ENCODE measurements around the gene OTOA.
"Not testable (repeated sequence)": the region's sequence is repeated elsewhere in the genome, so short reads cannot be mapped to it uniquely, and the experiment has no call there.

The OTOA gene

DNA sequence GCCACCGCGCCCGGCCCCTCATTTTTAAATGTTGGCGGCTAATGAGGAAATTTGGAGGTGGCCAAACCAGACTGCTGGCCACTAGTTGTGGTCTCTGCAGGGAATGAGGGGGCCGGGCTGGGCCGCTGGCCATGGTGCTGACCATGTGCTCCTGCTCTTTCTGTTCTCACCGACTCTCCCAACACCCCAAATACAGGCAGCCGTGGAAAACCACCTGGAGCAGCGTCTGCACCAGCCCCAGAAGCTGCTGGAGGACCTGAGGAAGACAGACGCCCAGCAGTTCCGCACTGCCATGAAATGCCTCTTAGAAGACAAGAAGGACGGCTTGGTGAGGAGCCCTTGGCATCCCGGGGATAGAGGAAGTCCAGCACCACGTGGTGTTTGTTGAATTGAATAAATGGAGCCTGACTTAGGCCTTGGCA lies 21.3 kb downstream of the OTOA start:
- TF ChIP-seq, protein P1, sequence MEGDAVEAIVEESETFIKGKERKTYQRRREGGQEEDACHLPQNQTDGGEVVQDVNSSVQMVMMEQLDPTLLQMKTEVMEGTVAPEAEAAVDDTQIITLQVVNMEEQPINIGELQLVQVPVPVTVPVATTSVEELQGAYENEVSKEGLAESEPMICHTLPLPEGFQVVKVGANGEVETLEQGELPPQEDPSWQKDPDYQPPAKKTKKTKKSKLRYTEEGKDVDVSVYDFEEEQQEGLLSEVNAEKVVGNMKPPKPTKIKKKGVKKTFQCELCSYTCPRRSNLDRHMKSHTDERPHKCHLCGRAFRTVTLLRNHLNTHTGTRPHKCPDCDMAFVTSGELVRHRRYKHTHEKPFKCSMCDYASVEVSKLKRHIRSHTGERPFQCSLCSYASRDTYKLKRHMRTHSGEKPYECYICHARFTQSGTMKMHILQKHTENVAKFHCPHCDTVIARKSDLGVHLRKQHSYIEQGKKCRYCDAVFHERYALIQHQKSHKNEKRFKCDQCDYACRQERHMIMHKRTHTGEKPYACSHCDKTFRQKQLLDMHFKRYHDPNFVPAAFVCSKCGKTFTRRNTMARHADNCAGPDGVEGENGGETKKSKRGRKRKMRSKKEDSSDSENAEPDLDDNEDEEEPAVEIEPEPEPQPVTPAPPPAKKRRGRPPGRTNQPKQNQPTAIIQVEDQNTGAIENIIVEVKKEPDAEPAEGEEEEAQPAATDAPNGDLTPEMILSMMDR (IDR thresholded peaks at IDR 0.05) = no peak
- no peak for TF ChIP-seq ZFX (IDR thresholded peaks at IDR 0.05; ENCODE audit: borderline replicate concordance)
- no peak overlapping the region for H3K27ac ChIP-seq

DNA sequence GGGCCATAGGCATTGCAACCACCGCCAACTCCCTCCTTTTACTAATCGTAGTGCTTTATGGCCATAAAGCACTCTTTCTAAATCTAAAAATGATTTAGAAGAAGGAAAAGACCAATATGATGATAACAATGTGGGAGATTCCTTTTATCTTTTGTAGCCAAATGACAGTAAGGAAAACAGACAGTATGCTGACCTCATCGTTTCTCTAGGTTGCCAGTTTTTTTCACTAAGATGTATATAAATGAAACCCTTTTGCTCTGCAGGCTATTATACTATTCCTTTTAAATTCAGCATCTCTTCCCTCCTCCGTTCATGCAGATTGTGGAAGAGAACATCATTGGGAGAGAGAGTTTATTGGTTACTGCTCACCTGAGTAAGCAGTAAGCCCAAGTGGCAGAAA lies 25.3 kb downstream of the OTOA start:
- H3K27ac ChIP-seq = no peak overlapping the region
- TF ChIP-seq, protein P1 (IDR thresholded peaks at IDR 0.05) = no peak
- no peak for TF ChIP-seq ZFX (IDR thresholded peaks at IDR 0.05; ENCODE audit: borderline replicate concordance)

DNA sequence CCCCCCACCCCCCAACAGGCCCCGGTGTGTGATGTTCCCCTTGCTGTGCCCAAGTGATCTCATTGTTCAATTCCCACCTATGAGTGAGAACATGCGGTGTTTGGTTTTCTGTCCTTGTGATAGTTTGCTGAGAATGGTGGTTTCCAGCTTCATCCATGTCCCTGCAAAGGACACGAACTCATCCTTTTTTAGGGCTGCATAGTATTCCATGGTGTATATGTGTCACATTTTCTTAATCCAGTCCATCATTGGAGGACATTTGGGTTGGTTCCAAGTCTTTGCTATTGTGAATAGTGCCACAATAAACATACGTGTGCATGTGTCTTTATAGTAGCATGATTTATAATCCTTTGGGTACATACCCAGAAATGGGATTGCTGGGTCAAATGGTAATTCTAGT lies 27.2 kb downstream of the OTOA start:
- not testable (repeated sequence) for H3K27ac ChIP-seq

DNA sequence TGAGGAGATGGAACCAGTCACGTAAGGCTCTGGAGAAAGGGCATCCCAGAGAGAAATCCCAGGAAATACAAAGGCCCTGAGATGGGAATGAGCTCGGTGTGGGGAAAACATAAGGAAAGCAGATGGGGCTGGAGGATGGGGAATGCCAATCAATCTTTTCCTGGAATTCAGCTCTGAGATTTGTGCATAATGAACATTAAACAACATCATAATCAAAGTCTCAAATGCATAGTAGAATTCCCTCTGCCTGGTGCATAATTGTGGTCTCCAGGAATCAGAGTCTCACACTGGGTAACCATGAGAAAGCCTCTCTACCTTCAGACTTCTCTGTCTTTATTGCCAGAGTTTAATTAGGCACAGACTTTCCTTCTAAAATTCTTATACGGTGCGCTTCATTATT lies 30.8 kb downstream of the OTOA start:
- TF ChIP-seq ZFX (IDR thresholded peaks at IDR 0.05; ENCODE audit: borderline replicate concordance) = no peak
- TF ChIP-seq, protein P1 (IDR thresholded peaks at IDR 0.05) = no peak
- no peak overlapping the region for H3K27ac ChIP-seq

DNA sequence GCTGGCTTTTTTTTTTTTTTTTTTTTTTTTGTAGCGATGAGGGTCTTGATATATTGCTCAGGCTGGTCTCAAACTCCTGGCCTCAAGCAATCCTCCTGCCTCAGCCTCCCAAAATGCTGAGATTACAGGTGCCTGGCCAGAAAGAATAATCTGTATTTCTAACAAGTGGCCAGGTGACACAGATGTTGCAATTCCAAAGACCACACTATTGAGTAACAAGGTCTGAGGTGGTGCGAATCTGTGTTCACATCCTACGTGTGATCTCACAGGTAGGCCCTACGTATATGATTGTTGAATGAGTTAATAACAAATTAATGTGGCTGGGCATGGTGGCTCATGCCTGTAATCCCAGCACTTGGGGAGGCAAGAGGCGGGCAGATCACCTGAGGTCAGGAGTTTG lies 33.3 kb downstream of the OTOA start:
- H3K27ac ChIP-seq = no peak overlapping the region
- TF ChIP-seq ZFX (IDR thresholded peaks at IDR 0.05; ENCODE audit: borderline replicate concordance) = no peak
- TF ChIP-seq, protein P1 (IDR thresholded peaks at IDR 0.05) = no peak

DNA sequence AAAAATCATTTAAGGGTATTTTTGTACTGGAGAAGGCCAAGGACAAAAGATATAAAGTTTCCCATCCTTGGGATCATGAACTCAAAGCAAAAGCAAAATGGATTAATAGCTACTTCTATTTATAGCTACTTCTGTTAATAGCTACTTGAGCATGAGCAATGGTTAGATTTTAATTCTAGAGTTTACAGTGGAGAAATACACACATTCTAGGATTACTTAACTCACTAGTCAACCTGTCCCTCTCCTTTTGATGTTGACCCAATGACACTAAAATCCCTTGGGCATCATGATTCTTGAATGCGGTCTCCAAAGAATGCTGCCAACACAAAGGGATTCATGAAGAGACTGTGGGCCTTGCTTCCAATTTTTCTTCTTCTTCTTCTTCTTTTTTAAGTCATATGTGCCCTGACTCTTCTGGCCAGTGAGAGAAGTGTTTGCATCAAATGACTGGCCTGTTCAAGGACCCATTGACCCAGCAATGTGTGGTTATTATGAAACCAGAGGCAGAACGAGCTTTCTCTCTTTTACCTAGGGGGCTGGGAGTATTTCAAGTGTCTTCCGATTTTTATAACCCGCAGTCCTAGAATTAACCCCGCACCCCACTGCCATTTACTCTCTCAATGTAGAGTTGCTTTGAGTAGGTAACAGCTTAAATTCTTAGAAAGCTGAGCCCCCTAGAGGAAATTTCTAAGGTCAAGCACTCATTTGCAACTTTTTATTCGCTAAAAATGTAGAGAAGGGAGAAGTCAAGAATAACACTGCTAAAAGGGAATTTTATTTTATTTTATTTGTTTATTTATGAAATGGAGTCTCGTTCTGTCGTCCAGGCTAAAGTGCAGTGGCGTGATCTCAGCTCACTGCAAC lies 34.6 kb downstream of the OTOA start:
- TF ChIP-seq ZFX (IDR thresholded peaks at IDR 0.05; ENCODE audit: borderline replicate concordance) = no peak
- TF ChIP-seq, protein P1 (IDR thresholded peaks at IDR 0.05) = no peak
- H3K27ac ChIP-seq = no peak overlapping the region

DNA sequence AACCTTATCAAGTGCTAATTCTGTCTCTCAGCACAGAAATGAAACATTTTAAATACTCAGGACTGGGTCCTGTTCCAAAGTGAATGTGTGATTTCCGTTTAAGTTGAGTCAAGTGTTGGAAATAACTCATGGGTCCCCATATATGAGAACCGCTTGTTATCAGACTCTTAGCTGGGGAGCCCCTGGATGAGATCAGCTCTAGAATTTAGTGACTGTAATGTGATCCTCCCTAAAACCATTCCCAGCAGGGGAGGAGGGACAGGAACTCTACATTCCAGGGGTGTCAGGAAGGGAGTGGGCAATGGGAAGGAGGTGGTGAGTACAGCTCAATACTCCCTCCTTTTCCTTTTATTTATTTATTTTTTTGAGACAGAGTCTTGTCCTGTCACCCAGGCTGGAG lies 37.5 kb downstream of the OTOA start:
- no peak overlapping the region for H3K27ac ChIP-seq
- TF ChIP-seq, protein P1 (IDR thresholded peaks at IDR 0.05) = no peak
- TF ChIP-seq ZFX (IDR thresholded peaks at IDR 0.05; ENCODE audit: borderline replicate concordance) = no peak
